Testis (tissue), 2 donors: ENCODE results near the gene STK17A.

Experiments
- CTCF ChIP-seq, 3 experiments: fragments of 450-650 bp in 2 of 3; fragments of 200-600 bp in 1 of 3; sonication (generic) in 1 of 3; IDR thresholded peaks; one replicate each; pipeline ENCODE4 v1.5.1; 2016 to 2019; ENCODE audit warnings: antibody characterized with exemption in 3 of 3, mild to moderate bottlenecking in 2 of 3, moderate library complexity in 1 of 3
- POLR2A ChIP-seq: fragments of 450-650 bp; IDR thresholded peaks from one replicate; pipeline ENCODE4 v1.6.1; 2017; ENCODE audit warnings: antibody characterized with exemption, mild to moderate bottlenecking, moderate library complexity

GRCh38 chr7:43553999-43554398 lies 28.9 kb upstream of the STK17A start:
- TF ChIP-seq CTCF (IDR thresholded peaks at IDR 0.05) (no peak), POLR2A (no peak)
